ENCODE data around the gene SKAP1.
"Not testable (repeated sequence)": the region's sequence is repeated elsewhere in the genome, so short reads cannot be mapped to it uniquely, and the experiment has no call there.

The SKAP1 gene

GRCh38 chr17:48445248-48445620, 15.2 kb upstream of the SKAP1 start:
- DNase-seq (ENCODE audit: low read depth in 2 of 2) = no peak

GRCh38 chr17:48444516-48445247, 14.7 kb upstream of the SKAP1 start:
- no peak for DNase-seq (ENCODE audit: low read depth in 2 of 2)

- DNase-seq (ENCODE audit: low read depth in 2 of 2) = no peak
Observed at GRCh38 chr17:48443712-48444111, 13.7 kb upstream of the SKAP1 start.

- DNase-seq (ENCODE audit: low read depth in 2 of 2) = no peak
Observed at GRCh38 chr17:48442819-48443218, 12.8 kb upstream of the SKAP1 start.

- no peak for DNase-seq (ENCODE audit: low read depth in 2 of 2)
Observed at GRCh38 chr17:48441862-48442261, 11.8 kb upstream of the SKAP1 start.

- DNase-seq (ENCODE audit: low read depth in 2 of 2) = no peak
Observed at GRCh38 chr17:48441231-48441711, 11.3 kb upstream of the SKAP1 start.

GRCh38 chr17:48440669-48441068, 10.7 kb upstream of the SKAP1 start:
- DNase-seq (ENCODE audit: low read depth in 2 of 2) = no peak

GRCh38 chr17:48439875-48440505, 10.0 kb upstream of the SKAP1 start:
- DNase-seq (ENCODE audit: low read depth in 2 of 2) = no peak

- DNase-seq (ENCODE audit: low read depth in 2 of 2) = no peak
Observed at GRCh38 chr17:48439110-48439850, 9.3 kb upstream of the SKAP1 start.

- DNase-seq (ENCODE audit: low read depth in 2 of 2) = no peak
Observed at GRCh38 chr17:48438516-48439061, 8.6 kb upstream of the SKAP1 start.

GRCh38 chr17:48433896-48434295, 3.9 kb upstream of the SKAP1 start:
- DNase-seq (ENCODE audit: low read depth in 2 of 2) = no peak

- DNase-seq (ENCODE audit: low read depth in 2 of 2) = no peak
Observed at GRCh38 chr17:48432820-48433775, 3.1 kb upstream of the SKAP1 start.

- no peak for DNase-seq (ENCODE audit: low read depth in 2 of 2)
Observed at GRCh38 chr17:48429156-48429555, 858 bp downstream of the SKAP1 start.

- peak in 1 of 2 experiments; percentile 60 for DNase-seq (ENCODE audit: low read depth in 2 of 2)
Observed at GRCh38 chr17:48427598-48427997, 2.4 kb downstream of the SKAP1 start.

GRCh38 chr17:48426761-48427500, 3.1 kb downstream of the SKAP1 start:
- DNase-seq (ENCODE audit: low read depth in 2 of 2) = no peak

GRCh38 chr17:48426019-48426665, 3.9 kb downstream of the SKAP1 start:
- no peak for DNase-seq (ENCODE audit: low read depth in 2 of 2)

GRCh38 chr17:48422060-48422459, 8.0 kb downstream of the SKAP1 start:
- DNase-seq (ENCODE audit: low read depth in 2 of 2) = not testable (repeated sequence)

GRCh38 chr17:48420823-48421222, 9.2 kb downstream of the SKAP1 start:
- no peak for DNase-seq (ENCODE audit: low read depth in 2 of 2)

GRCh38 chr17:48416971-48417370, 13.0 kb downstream of the SKAP1 start:
- no peak for DNase-seq (ENCODE audit: low read depth in 2 of 2)
